Hindlimb muscle (tissue), 1 donor: Measurements from ENCODE around the gene CALR3. TPM values are rescaled to one million over a fixed set of nuclear protein-coding genes. Genes with fewer than 3 reads are reported as not detected.
"Not testable (repeated sequence)": the region's sequence is repeated elsewhere in the genome, so short reads cannot be mapped to it uniquely, and the experiment has no call there.

ENCODE experiments used
- DNase-seq: peaks from one replicate; pipeline ENCODE4 v3.0.0-alpha.2; 2013
- polyA plus RNA-seq: library from polyadenylated mRNA; unstranded; fragments of 120-200 nt; gene quantifications from one replicate; pipeline ENCODE4 v1.2.1, GENCODE V29; 2013; ENCODE audit not compliant: insufficient read length

The CALR3 gene
- polyA plus RNA-seq, 1 donor, result not detected

DNA sequence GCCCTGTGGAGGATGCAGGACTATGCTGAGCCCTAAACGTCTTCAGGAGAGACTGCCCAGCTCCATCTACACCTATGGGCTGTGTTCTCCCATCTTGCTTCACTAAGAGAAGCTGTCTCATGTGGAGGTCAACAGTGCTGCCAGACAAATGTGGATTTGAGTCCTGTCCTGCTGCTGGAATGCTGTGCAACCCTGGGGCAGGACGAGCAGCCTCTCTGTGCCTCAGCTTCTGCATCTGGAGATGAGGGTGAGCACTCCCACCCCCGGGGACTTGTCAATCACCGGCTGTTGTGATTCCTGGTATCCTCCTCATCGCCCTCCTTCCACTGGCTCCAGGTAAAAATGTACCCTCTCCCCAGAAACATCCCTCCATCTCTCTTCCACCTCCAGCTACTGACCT, 40.5 kb downstream of the CALR3 start:
- DNase-seq, result no peak

DNA sequence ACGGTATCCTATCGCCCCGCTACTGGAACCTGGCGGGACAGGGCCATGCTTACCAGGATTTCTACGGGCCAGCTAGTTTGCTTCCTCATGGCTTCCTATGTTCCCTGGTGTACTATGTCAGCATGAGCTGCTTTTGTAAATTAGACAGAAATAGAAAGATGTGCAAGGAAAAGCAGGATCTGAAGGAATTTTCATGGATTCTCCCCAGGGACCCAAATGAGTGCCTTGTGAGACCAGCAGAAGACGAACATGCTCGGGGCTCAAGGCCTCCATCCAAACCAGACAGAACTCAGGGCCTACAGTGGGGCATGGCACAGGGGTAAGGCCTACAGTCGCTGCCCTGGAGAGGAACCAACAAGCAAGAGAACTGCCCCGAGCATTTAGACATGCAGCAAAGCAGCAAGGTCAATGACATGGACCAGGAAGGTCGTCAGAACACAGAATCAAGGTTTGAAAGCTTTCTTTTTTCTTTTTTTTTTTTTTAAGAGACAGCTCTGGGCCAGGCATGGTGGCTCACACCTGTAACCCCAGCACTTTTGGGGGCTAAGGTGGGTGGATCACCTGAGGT, 41.5 kb downstream of the CALR3 start:
- no peak for DNase-seq

- DNase-seq, result no peak
Observed at GRCh38 chr19:16452325-16452724, 43.6 kb downstream of the CALR3 start.

DNA sequence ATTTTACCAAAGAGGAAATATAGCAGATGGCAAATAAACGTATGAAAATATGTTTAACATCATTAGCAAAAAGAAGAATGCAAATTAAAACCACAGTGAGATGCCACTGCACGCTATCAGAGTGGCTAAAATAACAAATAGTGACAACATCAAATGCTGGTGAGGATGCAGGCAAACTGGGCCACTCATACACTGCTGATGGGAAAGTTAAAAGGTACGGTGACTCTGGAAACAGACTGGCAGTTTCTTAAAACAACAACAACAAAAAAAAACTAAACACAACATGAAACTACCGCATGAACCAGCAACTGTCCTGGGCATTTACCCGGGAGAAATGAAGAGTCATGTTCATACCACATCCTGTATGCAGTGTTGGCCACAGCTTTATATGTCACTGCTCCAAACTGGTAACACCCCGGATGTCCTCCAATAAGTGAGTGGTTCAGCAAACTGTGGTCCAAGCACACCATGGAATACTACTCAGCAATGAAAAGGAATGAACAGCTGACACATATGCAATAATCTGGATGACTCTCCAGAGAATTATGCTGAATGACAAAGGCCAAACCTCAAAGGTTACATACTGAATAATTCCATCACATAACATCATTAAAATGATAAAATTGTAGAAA, 46.5 kb downstream of the CALR3 start:
- no peak for DNase-seq

DNA sequence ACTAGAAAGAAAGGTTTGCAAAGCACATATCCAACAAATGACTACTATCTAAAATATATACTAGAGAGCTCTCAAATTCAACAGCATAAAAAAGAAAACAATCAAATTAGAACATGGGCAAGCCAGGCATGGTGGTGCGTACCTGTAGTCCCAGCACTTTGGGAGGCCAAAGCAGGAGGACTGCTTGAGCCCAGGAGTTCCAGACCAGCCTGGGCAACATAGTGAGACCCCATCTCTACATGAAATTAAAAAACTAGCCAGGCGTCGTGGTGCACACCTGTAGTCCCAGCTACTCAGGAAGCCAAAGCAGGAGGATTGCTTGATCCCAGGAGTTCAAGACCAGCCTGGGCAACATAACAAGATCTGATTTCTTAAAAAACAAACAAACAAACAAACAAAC, 47.1 kb downstream of the CALR3 start:
- DNase-seq, result not testable (repeated sequence)

- peak; percentile 57 for DNase-seq
Observed at GRCh38 chr19:16446724-16447368, 49.1 kb downstream of the CALR3 start.

DNA sequence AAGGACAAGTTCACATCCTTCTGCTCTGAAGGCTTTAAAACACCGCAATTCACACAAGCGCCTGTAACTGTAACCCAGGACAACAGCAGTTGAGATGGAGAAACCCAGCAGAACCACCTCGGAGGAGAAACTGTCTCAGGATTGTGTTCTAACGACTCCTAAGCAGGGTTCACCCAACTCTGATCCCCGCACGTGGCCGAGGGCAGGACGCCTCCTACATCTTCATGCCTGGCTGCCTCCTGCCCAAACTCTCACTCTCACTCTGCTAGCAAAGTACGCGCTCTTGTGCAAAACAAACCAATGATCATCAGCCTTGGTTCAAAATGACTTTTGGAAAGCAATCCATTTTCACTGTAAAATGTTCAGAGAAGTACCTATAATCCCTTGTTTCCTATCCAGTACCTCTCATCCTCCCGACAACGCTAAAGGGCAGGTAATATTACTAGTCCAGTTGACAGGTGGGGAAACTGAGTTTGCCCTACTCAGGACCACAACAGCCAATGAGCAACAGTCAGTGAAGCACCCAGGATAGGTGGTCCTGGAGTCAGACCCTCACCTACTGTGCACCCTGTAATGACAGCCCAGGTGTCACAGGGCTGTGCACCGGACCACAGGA, 49.8 kb downstream of the CALR3 start:
- no peak for DNase-seq

DNA sequence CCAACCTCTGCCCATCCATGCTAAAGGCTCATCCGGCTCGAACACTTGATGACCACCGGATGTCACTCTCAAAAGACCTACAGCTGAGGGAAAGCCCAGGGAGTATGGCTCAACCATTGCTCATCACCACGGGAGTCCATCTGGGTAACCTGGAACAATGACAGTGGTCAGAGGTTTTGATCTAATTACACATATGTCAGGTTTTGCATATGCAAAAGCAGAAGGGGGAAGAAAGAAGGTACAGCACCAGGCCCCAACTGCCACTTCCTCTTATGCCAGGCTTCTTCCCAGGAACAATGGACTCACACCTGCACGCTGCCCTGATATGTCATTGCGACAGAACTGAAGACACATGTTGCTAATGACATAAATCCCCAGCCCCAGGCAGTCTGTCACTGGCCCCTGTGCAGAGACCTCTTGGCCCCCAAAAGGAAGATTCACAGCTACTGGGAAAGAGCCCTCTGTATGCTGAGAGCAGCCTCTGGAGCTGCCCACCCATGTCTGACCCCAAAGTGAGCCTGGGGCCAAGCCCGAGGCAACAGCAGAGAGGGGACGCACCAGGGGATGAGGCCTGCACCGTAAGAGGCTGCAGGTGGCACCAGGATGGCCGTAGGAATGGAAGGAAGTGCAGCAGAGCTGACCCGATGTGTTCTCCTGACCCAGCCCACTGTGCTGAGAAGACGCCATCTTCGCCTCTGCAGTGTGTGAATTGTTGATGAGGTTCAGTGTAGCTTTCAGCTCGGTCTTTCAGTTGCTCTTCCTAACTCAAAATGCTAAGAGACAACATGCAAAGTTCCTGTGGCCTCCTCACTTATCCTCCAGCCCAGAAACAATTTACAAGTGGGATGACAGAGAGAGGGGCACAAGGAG, 50.5 kb downstream of the CALR3 start:
- no peak for DNase-seq

DNA sequence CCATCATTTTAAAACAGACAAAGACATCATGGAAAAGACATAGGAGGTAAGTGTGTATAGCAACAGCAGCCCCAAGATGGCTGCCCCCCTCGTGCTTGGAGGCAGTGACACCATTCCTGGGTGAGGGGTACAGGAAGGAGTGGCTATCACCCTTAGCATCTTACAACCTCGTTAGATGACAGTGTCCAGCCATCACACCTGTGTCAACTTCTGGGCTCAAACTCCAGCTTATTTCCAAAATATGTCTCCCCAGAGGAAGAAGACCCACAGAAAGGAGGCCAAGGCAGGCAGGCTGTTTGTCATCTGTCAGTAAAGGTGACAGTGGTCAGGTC, 51.7 kb downstream of the CALR3 start:
- DNase-seq, result no peak

DNA sequence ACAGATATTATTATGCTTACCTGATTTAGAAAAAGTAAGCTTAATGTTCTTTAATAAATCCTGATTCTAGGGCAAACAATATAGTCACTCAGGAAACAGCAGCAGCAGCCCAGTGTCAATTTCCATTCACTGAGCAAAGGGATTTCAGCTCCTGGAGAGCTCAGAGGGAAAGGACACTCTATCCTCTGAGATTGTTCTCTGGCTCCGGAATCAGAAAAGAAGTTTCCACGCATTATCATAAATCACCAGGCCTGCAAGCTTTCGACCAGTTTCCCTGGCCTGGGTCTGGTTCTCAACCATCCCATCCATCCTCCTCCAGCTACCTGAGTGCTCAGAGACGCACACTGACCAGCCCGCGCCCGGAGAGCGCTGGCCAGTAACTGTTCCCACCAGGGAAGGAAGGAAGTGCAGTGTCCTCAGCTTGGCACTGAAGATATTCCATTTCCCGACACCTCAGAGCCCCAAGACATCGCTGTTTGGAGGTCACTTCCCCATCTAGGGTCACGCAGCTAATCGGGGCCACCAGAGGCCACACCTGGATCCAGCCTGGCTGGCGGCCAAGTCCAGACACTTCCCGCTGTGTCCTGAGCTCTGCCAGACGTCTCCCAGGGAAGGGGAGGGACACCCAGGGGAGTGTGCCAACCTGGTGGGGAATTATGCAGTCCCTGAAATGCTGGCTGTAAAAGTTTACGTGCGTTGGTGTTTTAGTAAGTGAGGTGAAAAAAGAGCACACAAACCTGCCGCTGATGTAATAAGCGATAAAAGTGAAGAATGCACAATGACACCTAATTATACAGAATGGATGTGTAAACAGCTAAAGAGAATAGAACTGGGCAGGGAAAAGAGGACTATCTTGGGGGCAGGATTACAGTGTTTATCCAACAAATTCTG, 53.3 kb downstream of the CALR3 start:
- no peak for DNase-seq

DNA sequence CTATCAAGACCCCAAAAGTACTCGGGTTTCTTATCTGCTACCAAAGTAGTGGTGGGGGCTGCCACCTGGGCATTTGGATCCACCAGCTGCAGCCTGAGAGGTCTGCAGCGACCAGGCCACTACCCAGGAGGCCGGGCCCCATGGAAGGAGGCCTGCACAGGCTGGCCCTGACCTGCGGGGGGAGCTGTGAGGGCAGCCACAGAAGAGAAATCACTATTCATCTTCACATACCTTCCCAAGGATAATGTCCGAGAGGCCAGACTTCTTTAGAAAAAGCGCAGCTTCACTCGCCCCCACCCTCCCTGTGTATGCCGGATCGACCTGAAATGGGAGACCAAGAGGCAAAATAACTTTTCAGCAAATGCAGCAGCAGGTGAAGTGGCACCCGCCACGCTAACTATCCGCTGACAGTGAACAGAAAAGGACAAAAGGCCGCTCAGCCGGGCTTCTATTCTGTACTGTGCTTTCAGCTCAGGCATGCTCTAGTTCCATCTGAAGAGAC, 54.3 kb downstream of the CALR3 start:
- no peak for DNase-seq

GRCh38 chr19:16436780-16437332, 59.1 kb downstream of the CALR3 start:
- DNase-seq, result no peak

DNA sequence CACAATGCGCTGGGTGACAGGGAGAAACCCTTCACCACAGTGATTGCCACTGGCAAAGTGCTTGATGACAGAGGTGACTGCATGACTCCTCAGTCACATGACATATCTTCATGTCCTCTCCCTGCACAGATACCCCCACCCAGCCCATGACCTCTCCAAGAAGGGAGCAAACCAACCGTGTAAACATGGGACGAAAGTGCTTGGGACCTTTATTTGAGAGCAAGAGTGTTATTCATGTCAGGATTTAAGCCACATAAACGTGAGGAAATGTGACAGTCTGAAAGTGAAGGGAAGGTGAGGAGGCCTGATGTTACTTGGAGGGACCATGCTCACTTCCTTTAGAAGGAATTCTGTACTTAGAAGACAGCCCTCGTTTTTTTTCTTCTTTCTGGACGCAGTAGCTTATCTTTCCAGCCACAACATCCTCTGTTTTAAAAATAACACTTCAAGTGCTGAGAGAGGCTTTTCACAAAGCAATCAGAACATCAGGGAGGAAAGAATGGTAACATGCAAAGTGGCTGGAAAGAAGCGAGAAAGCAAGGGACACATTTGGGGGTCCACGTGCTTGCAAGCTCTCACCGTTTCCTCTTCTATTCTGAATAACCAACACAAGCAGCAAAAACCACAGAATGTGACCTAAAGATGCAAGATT, 59.8 kb downstream of the CALR3 start:
- DNase-seq, result no peak

DNA sequence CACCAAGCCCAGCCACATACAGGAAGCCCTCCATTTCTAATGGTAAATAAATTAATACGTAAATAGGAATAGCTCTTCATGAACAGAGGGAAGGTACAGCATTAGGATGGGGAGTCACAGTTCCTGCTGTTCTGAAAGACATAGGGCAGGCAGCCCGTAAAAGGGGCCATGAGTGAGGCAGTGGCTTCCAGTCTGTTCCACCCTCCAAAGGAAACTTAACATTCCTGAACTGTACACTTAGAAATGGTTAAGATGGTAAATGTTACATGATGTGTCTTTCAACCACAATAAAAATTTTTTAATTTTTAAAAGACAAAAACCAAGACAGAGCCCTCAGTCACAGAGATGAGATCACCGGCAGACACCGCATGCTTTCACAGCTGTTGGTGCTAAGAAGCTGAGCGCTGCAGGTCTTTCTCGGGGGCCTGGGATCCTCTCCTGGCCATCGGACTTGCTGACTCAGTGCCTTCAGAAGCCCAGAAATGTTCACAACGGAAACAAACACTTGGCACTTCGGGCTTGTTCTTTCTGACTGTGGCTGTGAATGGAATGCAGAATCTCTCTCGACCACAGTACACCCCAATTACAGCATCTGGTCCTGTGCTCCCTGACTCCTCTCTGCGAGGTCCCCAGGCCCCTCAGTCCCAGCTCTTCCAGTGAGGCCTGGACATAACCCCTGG, 60.6 kb downstream of the CALR3 start:
- peak; percentile 81 for DNase-seq

DNA sequence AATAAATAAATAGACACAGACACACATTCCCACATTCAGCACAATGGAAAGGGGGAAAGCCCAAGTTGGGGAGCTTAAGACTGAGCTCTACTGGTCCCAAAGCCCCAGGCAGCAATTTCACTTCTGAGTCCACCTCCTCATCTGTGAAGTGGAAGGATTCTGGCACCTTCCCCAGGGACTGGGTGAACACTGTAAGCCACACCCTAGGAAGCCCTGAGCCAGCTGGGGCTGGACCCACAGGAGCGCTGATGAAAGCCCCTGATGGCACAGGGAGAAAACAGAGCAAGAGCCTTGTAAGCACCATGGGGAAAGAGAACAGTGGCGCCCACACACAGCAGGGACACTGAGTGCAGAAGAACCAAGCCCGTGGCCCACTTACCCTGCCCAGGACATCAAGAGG, 62.0 kb downstream of the CALR3 start:
- no peak for DNase-seq

- no peak for DNase-seq
Observed at GRCh38 chr19:16429759-16430091, 66.2 kb downstream of the CALR3 start.

- no peak for DNase-seq
Observed at GRCh38 chr19:16429066-16429758, 66.8 kb downstream of the CALR3 start.
